NCI-H524 (cell line): ENCODE data around the gene TMEM144.
A peak's percentile ranks its signal among the peaks of the same experiment; 100 is the strongest.

Source experiments
- DNase-seq, 2 experiments: peaks; one replicate each; lab custom pipeline; 2025; lab: John Stamatoyannopoulos, UW

Gene TMEM144

DNA sequence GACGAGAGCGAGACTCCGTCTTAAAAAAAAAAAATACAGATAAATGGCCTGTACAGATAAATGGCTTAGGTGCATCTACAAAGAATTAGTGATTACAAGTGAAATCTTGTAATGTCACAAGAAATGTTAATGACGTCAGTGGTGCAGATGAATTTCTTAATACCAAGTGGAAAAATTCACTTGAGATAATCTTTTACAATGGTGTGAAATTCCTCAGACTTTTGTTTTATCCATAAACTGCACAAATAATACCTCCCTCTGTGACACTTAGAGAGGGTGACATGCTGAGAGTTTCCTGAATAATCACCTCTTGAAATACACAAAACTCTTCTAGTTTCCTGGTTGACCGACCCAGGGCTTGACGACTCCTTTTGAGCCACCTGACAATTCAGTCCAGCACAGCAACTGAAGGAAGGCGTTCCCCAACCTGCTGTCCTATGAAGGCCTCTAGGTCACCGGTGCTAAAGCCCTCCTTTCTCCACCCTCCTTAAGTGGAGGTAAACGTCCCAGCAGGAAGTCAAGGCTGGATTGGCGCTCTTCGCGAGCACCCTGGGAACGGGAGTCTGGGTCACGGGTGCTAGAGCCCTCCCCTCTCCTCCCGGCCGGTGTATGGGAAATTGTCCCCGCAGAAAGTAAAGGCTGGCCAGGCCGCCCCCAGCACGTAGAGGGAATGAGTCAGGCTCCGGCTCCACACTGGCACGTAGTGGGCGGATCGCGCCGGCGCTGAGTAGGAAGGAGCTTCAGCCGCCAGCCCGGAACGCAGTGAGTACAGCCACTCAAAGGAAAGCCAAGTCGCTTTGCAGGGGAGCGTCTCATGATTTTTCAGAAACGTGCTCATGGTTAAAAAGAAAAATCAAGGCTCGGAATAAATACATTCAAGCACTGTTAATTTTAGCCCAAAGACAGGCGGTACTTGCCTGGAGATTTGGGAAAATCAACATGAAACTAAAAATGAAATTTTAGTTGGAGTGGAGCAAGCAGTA lies at the start of gene TMEM144:
Gene TMEM144 (plus strand): TSS at position 662 of the 983 bp plus-strand sequence. CDS start 2,182 bp downstream, outside the sequence.
- DNase-seq = peak; percentile 41 to 56

GRCh38 chr4:158161551-158162354 lies 48.5 kb upstream of the TMEM144 start:
- no peak for DNase-seq

GRCh38 chr4:158162631-158163030 lies 47.7 kb upstream of the TMEM144 start:
- DNase-seq = no peak

- DNase-seq = no peak
Measured at GRCh38 chr4:158163941-158164767, 46.1 kb upstream of the TMEM144 start.

GRCh38 chr4:158164768-158165213 lies 45.5 kb upstream of the TMEM144 start:
- no peak for DNase-seq

DNA sequence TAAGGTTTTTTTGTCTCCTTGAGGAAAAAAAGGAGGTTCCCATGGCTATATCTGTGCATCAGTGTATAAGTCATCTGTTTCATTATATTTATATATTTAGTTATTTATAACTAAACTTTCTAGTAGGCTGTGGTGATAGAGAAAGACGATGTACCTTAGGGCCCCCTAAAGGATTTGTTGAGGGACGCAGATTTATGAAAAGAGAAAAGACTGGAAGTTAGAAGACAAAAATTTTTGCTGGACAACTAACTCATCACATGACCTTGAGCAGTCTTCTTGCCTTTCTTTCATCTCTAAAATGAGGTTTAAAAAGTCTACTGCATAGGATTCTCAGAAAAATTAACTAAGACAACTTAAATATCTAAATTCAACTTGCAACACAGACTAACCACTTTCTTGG lies 43.6 kb upstream of the TMEM144 start:
- no peak for DNase-seq

GRCh38 chr4:158168606-158169005 lies 41.7 kb upstream of the TMEM144 start:
- no peak for DNase-seq

GRCh38 chr4:158169506-158169905 lies 40.8 kb upstream of the TMEM144 start:
- no peak for DNase-seq

GRCh38 chr4:158169931-158170690 lies 40.2 kb upstream of the TMEM144 start:
- DNase-seq = no peak

DNA sequence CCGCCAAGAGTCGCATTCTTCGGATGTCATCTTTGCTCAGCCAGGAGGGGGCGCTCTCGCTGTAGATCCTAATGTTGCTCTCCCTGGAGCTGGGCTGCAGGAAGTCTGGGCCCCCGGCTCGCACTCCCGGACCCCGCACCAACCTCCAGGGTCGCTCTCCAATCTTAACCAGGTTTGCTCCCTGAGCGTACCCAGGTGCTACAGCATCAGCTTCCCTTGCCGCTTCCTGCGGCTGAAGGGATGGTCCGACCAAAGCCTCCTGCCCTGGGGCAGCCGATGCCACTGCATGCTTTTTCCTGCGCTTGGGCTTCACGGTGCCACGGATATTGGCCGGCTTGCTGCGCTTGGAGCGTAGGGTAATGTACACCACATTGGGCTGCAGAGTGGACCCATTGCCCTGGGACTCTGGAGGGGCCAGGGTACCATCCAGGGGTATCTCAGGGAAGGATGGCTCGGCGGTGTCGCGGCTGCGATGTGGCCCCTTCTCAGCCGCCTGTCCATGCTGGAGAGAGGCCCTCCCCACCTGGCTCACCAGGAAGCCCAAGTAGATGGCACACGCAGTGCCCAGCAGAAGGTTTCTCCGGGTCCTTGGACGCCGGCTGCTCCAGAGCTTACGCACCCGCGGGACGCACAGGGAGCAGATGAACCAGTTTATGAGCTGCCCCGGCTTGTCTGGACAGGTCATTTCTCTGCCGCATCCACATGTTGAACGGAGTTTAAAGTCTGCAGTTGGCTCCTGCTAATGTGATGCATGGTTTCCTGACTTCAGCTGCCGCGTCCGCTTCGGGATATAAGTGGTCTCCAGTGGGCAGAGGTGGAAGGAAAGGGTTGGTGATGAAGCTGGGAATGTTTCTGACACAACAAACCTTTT lies 39.4 kb upstream of the TMEM144 start:
- DNase-seq = no peak

- DNase-seq = peak in 1 of 2 experiments; percentile 7
Measured at GRCh38 chr4:158172261-158173258, 37.7 kb upstream of the TMEM144 start, which contains the start of gene GASK1B. Gene GASK1B, minus strand, starts transcription at chr4:158173025. Its CDS starts 1,650 bp downstream, at chr4:158171375.

DNA sequence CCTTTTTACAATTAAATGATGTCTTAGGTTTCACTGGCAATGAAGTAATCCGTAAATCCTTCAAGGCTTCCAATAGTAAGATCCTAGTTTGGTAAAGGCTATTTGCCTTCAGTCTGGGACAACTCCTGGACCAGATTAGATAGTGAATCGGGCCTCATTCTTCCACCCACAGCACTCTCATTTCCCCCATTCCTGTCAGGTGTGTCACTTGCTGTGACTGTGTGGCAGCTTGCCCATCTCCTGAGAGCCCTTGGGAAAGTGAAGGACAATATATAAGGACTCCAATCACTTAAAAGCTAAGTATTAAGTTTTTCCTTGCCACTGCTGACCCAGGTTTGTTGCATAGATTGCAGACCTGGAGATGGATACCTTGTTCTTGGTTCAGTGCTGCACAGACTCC lies 34.2 kb upstream of the TMEM144 start:
- DNase-seq = no peak

GRCh38 chr4:158176776-158177175 lies 33.5 kb upstream of the TMEM144 start:
- DNase-seq = no peak

DNA sequence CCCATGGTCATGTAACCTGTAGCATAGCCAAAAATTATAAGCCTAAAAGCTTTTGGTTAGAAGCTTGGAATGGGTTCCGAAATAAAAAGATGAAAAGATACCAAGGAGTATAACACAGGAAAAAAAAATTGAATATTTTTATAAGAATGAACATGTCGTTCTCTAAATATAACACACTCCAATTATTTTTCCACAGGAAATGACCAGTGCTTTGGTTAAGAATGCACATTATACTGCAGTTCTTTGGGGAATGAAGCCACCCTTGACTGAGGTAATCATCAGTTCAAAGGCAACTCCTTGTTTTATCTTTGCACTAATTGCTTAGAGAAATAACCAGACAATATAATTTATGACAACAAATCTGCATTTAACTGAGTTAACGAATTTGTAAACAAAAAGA lies 30.8 kb upstream of the TMEM144 start:
- DNase-seq = no peak

DNA sequence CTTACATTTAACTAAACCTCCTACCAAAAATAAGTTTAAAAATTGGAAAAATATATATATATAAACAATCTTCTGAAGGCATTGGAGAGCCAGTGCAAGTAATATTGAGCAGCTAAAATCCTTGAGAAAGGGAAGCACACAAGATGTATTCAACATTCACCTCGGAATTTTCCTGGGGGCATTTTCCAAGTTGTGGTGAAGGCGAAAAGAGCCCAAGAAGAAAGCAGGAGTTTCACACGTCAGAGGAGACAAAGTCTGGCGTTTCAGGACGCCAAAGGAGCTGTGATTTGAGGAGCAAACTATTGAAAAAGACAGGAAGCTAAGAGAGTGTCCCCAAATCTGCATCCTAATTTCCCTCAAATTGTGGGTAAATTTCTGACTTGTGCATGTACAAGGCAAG lies 28.4 kb upstream of the TMEM144 start:
- no peak for DNase-seq

GRCh38 chr4:158182736-158183135 lies 27.6 kb upstream of the TMEM144 start:
- DNase-seq = no peak

DNA sequence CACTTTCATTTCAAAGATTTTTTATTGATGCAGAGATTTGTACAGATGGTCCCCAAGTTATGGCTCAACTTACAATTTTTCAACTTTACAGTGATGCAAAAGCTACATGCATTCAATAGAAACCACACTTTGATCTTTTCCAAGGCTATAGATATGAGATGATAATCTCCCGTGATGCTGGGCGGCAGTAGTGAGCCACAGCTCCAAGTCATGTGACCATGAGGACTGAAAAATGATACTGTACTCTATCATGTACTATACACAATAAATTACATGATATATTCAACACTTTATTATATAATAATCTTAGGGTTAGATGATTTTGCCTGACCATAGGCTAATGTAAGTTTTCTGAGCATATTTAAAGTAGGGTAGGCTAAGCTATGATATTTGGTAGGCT lies 23.5 kb upstream of the TMEM144 start:
- no peak for DNase-seq

GRCh38 chr4:158189422-158189821 lies 20.9 kb upstream of the TMEM144 start:
- DNase-seq = no peak

DNA sequence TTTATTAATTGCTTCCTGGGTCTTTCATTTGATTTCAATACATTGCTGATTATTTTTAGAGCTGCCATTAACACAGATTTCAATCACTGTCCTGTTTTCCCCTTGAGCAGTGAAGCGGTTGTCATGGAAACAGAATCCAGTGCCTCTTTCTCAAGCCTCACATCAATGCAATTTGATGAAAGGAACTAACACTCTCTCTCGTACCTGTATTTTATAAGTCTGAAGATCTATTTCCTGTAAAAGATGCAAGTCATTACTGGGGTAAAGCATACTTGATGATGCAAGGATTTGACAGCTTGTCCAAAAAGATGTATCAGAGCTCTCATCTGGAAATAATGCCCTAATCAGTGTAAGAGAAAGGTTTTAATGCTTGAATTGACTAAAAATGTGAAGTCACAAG lies 19.6 kb upstream of the TMEM144 start:
- peak in 1 of 2 experiments; percentile 9 for DNase-seq
